Endothelial cell of umbilical vein (primary cell): ENCODE results near the gene PXK. TPM values are rescaled to one million over a fixed set of nuclear protein-coding genes. Genes with fewer than 3 reads are reported as not detected.

ENCODE experiments used
- BruUV-seq: library from RNA; stranded (reverse); fragments of 400-500 nt; replicated peaks from 2 replicates; lab custom pipeline; 2021; lab: Mats Ljungman, UMichigan
- CTCF ChIA-PET: fragments of 300-600, 350-600 bp; sonication (Branson Sonifier 250); formaldehyde crosslinking; loops from one replicate; lab custom pipeline; 2021; ENCODE audit warnings: antibody characterized with exemption, inconsistent platforms; lab: Charles Lee
- POLR2A ChIA-PET: fragments of 300-600, 350-600 bp; sonication (Branson Sonifier 250); formaldehyde crosslinking; loops from one replicate; lab custom pipeline; 2021; ENCODE audit warnings: antibody characterized with exemption, inconsistent platforms; lab: Charles Lee
- DNase-seq: peaks from one replicate; pipeline ENCODE4 v3.0.0-alpha.2; 2011; ENCODE audit warnings: low read depth, low spot score
- FAIRE-seq: peaks from 2 replicates; lab custom pipeline; 2011; peaks lifted over from hg19 to GRCh38; lab: Jason Lieb, UNC
- H2AFZ ChIP-seq: 2 replicates; pipeline ENCODE4 v1.6.0; 2012; ENCODE audit warnings: low read depth, low read length, control low read depth, inconsistent platforms
- H3K27ac ChIP-seq: 2 replicates; pipeline ENCODE4 v1.5.1; 2011; ENCODE audit warnings: low read depth, mild to moderate bottlenecking, control low read depth, low read length, moderate library complexity; ENCODE audit not compliant: insufficient read depth
- H3K27me3 ChIP-seq, 2 experiments: 2 replicates each; pipeline versions ENCODE4 v1.6.0 to v1.6.1; 2011; ENCODE audit warnings: low read length in 2 of 2, mixed read lengths in 1 of 2; ENCODE audit not compliant: control insufficient read depth in 2 of 2, insufficient read depth in 2 of 2
- H3K36me3 ChIP-seq, 2 experiments: 2 replicates in 1 of 2; 3 replicates in 1 of 2; pipeline ENCODE4 v1.5.1; 2011; ENCODE audit warnings: low read length in 2 of 2, mild to moderate bottlenecking in 1 of 2, moderate library complexity in 1 of 2; ENCODE audit not compliant: control insufficient read depth in 2 of 2, insufficient read depth in 2 of 2; ENCODE audit errors: extremely low read depth in 1 of 2
- H3K4me1 ChIP-seq: 3 replicates; pipeline ENCODE4 v1.5.1; 2011; ENCODE audit warnings: mild to moderate bottlenecking, low read length; ENCODE audit not compliant: control insufficient read depth, insufficient read depth; ENCODE audit errors: extremely low read depth
- H3K4me2 ChIP-seq: 2 replicates; pipeline ENCODE4 v1.6.1; 2011; ENCODE audit warnings: low read length, control low read depth, mixed read lengths; ENCODE audit not compliant: insufficient read depth
- H3K4me3 ChIP-seq, 3 experiments: fragments of 200-600 bp in 1 of 3; sonication (generic), shearing (Covaris generic) in 1 of 3; replicated peaks in 1 of 3; 2 replicates each; pipeline ENCODE4 v1.5.1; 2011 to 2016; ENCODE audit warnings: control low read depth in 3 of 3, low read length in 3 of 3, mild to moderate bottlenecking in 2 of 3, inconsistent platforms in 1 of 3, low read depth in 1 of 3, moderate library complexity in 1 of 3; ENCODE audit not compliant: insufficient read depth in 1 of 3
- H3K79me2 ChIP-seq: 2 replicates; pipeline ENCODE4 v1.6.0; 2012; ENCODE audit warnings: low read length, inconsistent platforms; ENCODE audit not compliant: control insufficient read depth, insufficient read depth
- H3K9ac ChIP-seq: replicated peaks from 2 replicates; pipeline ENCODE3; 2011; ENCODE audit warnings: low read length, control low read depth; ENCODE audit not compliant: insufficient read depth; ENCODE audit errors: extremely low read depth
- H3K9me1 ChIP-seq: replicated peaks from 3 replicates; pipeline ENCODE4 v1.6.0; 2011; ENCODE audit warnings: mild to moderate bottlenecking, low read length; ENCODE audit not compliant: control insufficient read depth, insufficient read depth; ENCODE audit errors: extremely low read depth
- H3K9me3 ChIP-seq: replicated peaks from 2 replicates; pipeline ENCODE4 v1.5.1; 2012; ENCODE audit warnings: low read length, inconsistent platforms; ENCODE audit not compliant: control insufficient read depth, insufficient read depth
- H4K20me1 ChIP-seq: replicated peaks from 2 replicates; pipeline ENCODE3; 2011; ENCODE audit warnings: mild to moderate bottlenecking, low read length; ENCODE audit not compliant: control insufficient read depth, insufficient read depth; ENCODE audit errors: extremely low read depth
- EZH2 ChIP-seq: IDR thresholded peaks from 2 replicates; pipeline ENCODE4 v1.6.1; 2012; ENCODE audit warnings: borderline replicate concordance, low read depth, mild to moderate bottlenecking, moderate library complexity, low read length, inconsistent platforms; ENCODE audit not compliant: severe bottlenecking
- FOS ChIP-seq: IDR thresholded peaks from 2 replicates; pipeline ENCODE4 v1.6.1; 2011; ENCODE audit warnings: mild to moderate bottlenecking, low read length, moderate library complexity, borderline replicate concordance; ENCODE audit not compliant: insufficient read depth
- GATA2 ChIP-seq: IDR thresholded peaks from 2 replicates; pipeline ENCODE4 v1.7.0; 2011; ENCODE audit warnings: low read depth, mild to moderate bottlenecking, moderate library complexity, mixed read lengths, low read length; ENCODE audit not compliant: insufficient read length, insufficient read depth
- JUN ChIP-seq: IDR thresholded peaks from 2 replicates; pipeline ENCODE4 v1.6.1; 2011; ENCODE audit warnings: borderline replicate concordance, low read depth; ENCODE audit not compliant: insufficient read length, insufficient read depth
- MAX ChIP-seq: IDR thresholded peaks from 2 replicates; pipeline ENCODE4 v1.6.1; 2011; ENCODE audit not compliant: insufficient read depth, insufficient read length
- MYC ChIP-seq: IDR thresholded peaks from one replicate; pipeline ENCODE4 v1.6.1; 2011; ENCODE audit warnings: mild to moderate bottlenecking, low read depth, low read length
- POLR2A ChIP-seq: IDR thresholded peaks from 2 replicates; pipeline ENCODE4 v1.6.1; 2012; ENCODE audit warnings: low read depth, mild to moderate bottlenecking, control low read depth, low read length
- POLR2AphosphoS5 ChIP-seq: IDR thresholded peaks from 2 replicates; pipeline ENCODE4 v1.6.1; 2012; ENCODE audit warnings: low read depth, mild to moderate bottlenecking, control low read depth, low read length, moderate library complexity; ENCODE audit not compliant: insufficient read depth
- dilution Hi-C: fragments of 300-500 bp; cut with MboI; formaldehyde crosslinking; loops from one replicate; pipeline ENCODE4 v1.15.0; 2019; ENCODE audit warnings: low sequenced_read_pairs; ENCODE audit not compliant: extremely low pct_ligation_motif_present
- intact Hi-C: fragments of 100-400 bp; cut with micrococcal nuclease; formaldehyde crosslinking; loops from one replicate; pipeline ENCODE4 v1.10.0; 2022
- polyA plus RNA-seq, 4 experiments: library from polyadenylated mRNA; depleted of rRNA in 3 of 4; stranded (reverse) in 3 of 4; unstranded in 1 of 4; fragments of >200 nt; gene quantifications; 2 replicates each; pipeline versions ENCODE4 v1.2.1 to v1.2.3, GENCODE V29; 2011 to 2012; ENCODE audit warnings: missing spikeins in 1 of 4
- total RNA-seq: library from RNA; stranded (reverse); gene quantifications from 2 replicates; pipeline ENCODE4 v1.2.3, GENCODE V29; 2021
- TF ChIP-seq, protein P1 (sequence below), 2 donors: IDR thresholded peaks; 1 replicate in 1 of 2; 2 replicates in 1 of 2; pipeline ENCODE4 v1.5.1; 2011; ENCODE audit warnings: low read length in 2 of 2, mild to moderate bottlenecking in 2 of 2, moderate library complexity in 2 of 2, control low read depth in 1 of 2, inconsistent platforms in 1 of 2, low read depth in 1 of 2; ENCODE audit not compliant: insufficient read depth in 1 of 2; ENCODE audit errors: extremely low read depth in 1 of 2

PXK gene
- total and polyA plus RNA-seq, 2 donors (not counting 3 experiments of a cell fraction or from before 2014, with no cell fraction given): 11.3 to 14.6 TPM

DNA sequence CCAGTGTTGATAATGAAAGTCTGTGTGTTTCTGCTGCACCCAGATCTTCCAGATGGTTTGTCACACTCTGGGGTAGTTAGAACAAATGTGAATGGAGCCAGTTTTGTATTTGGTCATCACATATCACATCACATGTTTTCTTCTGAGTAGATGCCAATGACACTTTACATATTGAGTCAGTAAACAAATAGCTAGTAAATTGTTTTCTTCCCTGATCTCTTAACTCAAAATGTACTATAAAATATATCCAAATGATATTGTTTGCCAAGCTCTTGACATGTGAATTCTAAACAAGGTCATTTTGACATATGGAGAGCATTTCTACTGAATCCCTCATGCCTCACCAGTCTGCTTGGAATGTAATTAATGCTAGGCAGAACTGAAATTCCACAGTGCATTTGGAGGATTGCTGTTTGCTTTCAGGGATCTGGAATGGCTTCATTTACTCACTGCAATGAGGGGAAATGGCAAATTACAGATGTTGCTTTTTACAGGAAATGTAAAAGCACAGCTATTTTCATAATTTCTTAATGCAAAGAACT, 55.9 kb downstream of the PXK start:
- CTCF ChIA-PET: interaction anchor here (1.0 to 1.4 kb wide), 4 partner anchors 13 to 82 kb away, joined by 3 to 4 read pairs (median 4); partner anchors contain the start of genes HTD2 and RPP14

More for the DNA sequence above, 55.9 kb downstream of the PXK start:
- H3K27me3 ChIP-seq: no peaks in the 10 kb centered on the region
- H2AFZ ChIP-seq: peak overlapping the region; percentile 12
- POLR2A ChIA-PET: no interaction called here
- DNase-seq: peak; percentile 58
- dilution Hi-C loops (no loop called here), intact Hi-C loops (no loop called here)
- peak overlapping the region; percentile 71 for H3K4me2 ChIP-seq
- TF ChIP-seq, protein P1, sequence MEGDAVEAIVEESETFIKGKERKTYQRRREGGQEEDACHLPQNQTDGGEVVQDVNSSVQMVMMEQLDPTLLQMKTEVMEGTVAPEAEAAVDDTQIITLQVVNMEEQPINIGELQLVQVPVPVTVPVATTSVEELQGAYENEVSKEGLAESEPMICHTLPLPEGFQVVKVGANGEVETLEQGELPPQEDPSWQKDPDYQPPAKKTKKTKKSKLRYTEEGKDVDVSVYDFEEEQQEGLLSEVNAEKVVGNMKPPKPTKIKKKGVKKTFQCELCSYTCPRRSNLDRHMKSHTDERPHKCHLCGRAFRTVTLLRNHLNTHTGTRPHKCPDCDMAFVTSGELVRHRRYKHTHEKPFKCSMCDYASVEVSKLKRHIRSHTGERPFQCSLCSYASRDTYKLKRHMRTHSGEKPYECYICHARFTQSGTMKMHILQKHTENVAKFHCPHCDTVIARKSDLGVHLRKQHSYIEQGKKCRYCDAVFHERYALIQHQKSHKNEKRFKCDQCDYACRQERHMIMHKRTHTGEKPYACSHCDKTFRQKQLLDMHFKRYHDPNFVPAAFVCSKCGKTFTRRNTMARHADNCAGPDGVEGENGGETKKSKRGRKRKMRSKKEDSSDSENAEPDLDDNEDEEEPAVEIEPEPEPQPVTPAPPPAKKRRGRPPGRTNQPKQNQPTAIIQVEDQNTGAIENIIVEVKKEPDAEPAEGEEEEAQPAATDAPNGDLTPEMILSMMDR (IDR thresholded peaks at IDR 0.05; ENCODE audit: extremely low read depth in 1 of 2, insufficient read depth in 1 of 2, low read depth in 1 of 2, low read length in 2 of 2): no peak
- TF ChIP-seq POLR2A (no peak), MYC (no peak), MAX (no peak), JUN (no peak), POLR2AphosphoS5 (no peak), EZH2 (no peak), FOS (no peak), GATA2 (no peak)
- no peak overlapping the region for H3K4me3 ChIP-seq
- peak; percentile 81 for FAIRE-seq
- no peaks in the 10 kb centered on the region for H3K79me2 ChIP-seq
- no peaks in the 10 kb centered on the region for H3K36me3 ChIP-seq
- H3K9me3 ChIP-seq: no peaks in the 10 kb centered on the region
- peak overlapping the region; percentile 13 for H3K9ac ChIP-seq
- no peaks in the 10 kb centered on the region for H4K20me1 ChIP-seq
- BruUV-seq: no TSS peak
- peaks cover 38% of the 10 kb centered on the region for H3K4me1 ChIP-seq
- H3K9me1 ChIP-seq: no peaks in the 10 kb centered on the region
- H3K27ac ChIP-seq: peak overlapping the region; percentile 32
